A549 (cell line): ENCODE results near the gene TSKS. TPM values are rescaled to one million over a fixed set of nuclear protein-coding genes. Genes with fewer than 3 reads are reported as not detected.

Source experiments
- ATAC-seq, 2 experiments: fragments of 200-7000 bp in 1 of 2; fragments of >200 bp in 1 of 2; cut with Nextera tagmentation in 1 of 2; cut with Tn5 transposase in 1 of 2; 3 replicates each; pipeline versions ENCODE4 v1.8.0 to v1.9.1; 2018 to 2020; ENCODE audit warnings: mild to moderate bottlenecking in 1 of 2, moderate library complexity in 1 of 2
- CTCF ChIA-PET: fragments of 300-600 bp; sonication (Branson Sonifier 250); formaldehyde crosslinking; extraction: SDS; loops from one replicate; lab custom pipeline; 2021; ENCODE audit warnings: antibody characterized with exemption, inconsistent platforms; lab: Yijun Ruan, JAX
- POLR2A ChIA-PET: fragments of 350-600 bp; formaldehyde crosslinking; extraction: SDS; loops from one replicate; lab custom pipeline; 2021; ENCODE audit warnings: antibody characterized with exemption, inconsistent platforms; lab: Yijun Ruan, JAX
- DNase-seq, 2 experiments: peaks; one replicate each; pipeline versions ENCODE4 v3.0.0 to v3.0.0-alpha.2; 2011 to 2016; ENCODE audit warnings: low read depth in 1 of 2, low spot score in 1 of 2
- FAIRE-seq: peaks from 2 replicates; lab custom pipeline; 2011; peaks lifted over from hg19 to GRCh38; lab: Jason Lieb, UNC
- H3K27ac ChIP-seq, 2 experiments: fragments of >200 bp; sonication (Bioruptor Twin); formaldehyde crosslinking; 3 replicates each; pipeline ENCODE4 v1.5.1; 2016 to 2017
- H3K4me1 ChIP-seq: fragments of >200 bp; sonication (Bioruptor Twin); formaldehyde crosslinking; 3 replicates; pipeline ENCODE4 v1.6.1; 2016
- H3K4me2 ChIP-seq: fragments of >200 bp; sonication (Bioruptor Twin); formaldehyde crosslinking; 3 replicates; pipeline ENCODE4 v1.6.1; 2016
- H3K4me3 ChIP-seq: fragments of >200 bp; sonication (Bioruptor Twin); formaldehyde crosslinking; 3 replicates; pipeline ENCODE4 v1.5.1; 2016
- H3K9me3 ChIP-seq: fragments of >200 bp; sonication (Bioruptor Twin); formaldehyde crosslinking; 3 replicates; pipeline ENCODE4 v1.6.1; 2016
- BHLHE40 ChIP-seq: IDR thresholded peaks from 2 replicates; pipeline ENCODE4 v1.6.1; 2012; ENCODE audit warnings: low read depth, low read length, inconsistent platforms
- CEBPB ChIP-seq, 2 experiments: fragments of >200 bp in 1 of 2; sonication (Bioruptor Twin) in 1 of 2; formaldehyde crosslinking in 1 of 2; IDR thresholded peaks; 2 replicates each; pipeline ENCODE4 v1.6.1; 2012 to 2016
- CHD2 ChIP-seq: fragments of 150-350 bp; IDR thresholded peaks from 2 replicates; pipeline ENCODE4 v1.6.1; 2014; ENCODE audit warnings: low read length; ENCODE audit not compliant: partially characterized antibody
- E2F6 ChIP-seq: IDR thresholded peaks from 2 replicates; pipeline ENCODE4 v1.6.1; 2012; ENCODE audit warnings: low read depth, borderline replicate concordance
- ESRRA ChIP-seq: fragments of 150-350 bp; IDR thresholded peaks from 2 replicates; pipeline ENCODE4 v1.6.1; 2014; ENCODE audit warnings: mild to moderate bottlenecking, low read length, borderline replicate concordance
- FOSL2 ChIP-seq, 2 experiments: fragments of 450-650 bp in 1 of 2; fragments of >200 bp in 1 of 2; sonication (Bioruptor Twin) in 1 of 2; formaldehyde crosslinking; IDR thresholded peaks; 2 replicates each; pipeline versions ENCODE4 v1.5.0 to v1.6.1; 2016 to 2020; ENCODE audit warnings: mild to moderate bottlenecking in 1 of 2, moderate library complexity in 1 of 2
- FOXS1 ChIP-seq: fragments of 250-450 bp; sonication (Bioruptor Pico); IDR thresholded peaks from 2 replicates; pipeline ENCODE4 v1.5.0; 2020; ENCODE audit warnings: mild to moderate bottlenecking, moderate library complexity
- HOXB13 ChIP-seq: fragments of 250-450 bp; sonication (Bioruptor Pico); IDR thresholded peaks from 2 replicates; pipeline ENCODE4 v1.5.0; 2020; ENCODE audit warnings: low read depth, mild to moderate bottlenecking, moderate library complexity
- HOXB5 ChIP-seq: fragments of 250-450 bp; sonication (Bioruptor Pico); IDR thresholded peaks from 2 replicates; pipeline ENCODE4 v1.5.0; 2020; ENCODE audit warnings: mild to moderate bottlenecking, moderate library complexity
- JUN ChIP-seq, 2 experiments: fragments of >200 bp; sonication (Bioruptor Twin); formaldehyde crosslinking; IDR thresholded peaks; 2 replicates in 1 of 2; 3 replicates in 1 of 2; pipeline ENCODE4 v1.6.1; 2016 to 2017
- KDM1A ChIP-seq: fragments of 200-600 bp; sonication (generic); IDR thresholded peaks from 2 replicates; pipeline ENCODE4 v1.6.1; 2016; ENCODE audit warnings: low read depth, mild to moderate bottlenecking
- MAX ChIP-seq: IDR thresholded peaks from 2 replicates; pipeline ENCODE4 v1.6.1; 2012
- MAZ ChIP-seq: fragments of 150-350 bp; IDR thresholded peaks from 2 replicates; pipeline ENCODE4 v1.6.1; 2014; ENCODE audit warnings: antibody characterized with exemption, low read depth, low read length, borderline replicate concordance
- MYC ChIP-seq: IDR thresholded peaks from 2 replicates; pipeline ENCODE4 v1.6.1; 2012; ENCODE audit warnings: mild to moderate bottlenecking, inconsistent platforms, low read length, improper control_type of control experiment, borderline replicate concordance
- NFE2L2 ChIP-seq: fragments of 150-350 bp; conservative IDR thresholded peaks from 2 replicates; pipeline ENCODE4 v1.6.1; 2014; ENCODE audit warnings: low read length
- PBX3 ChIP-seq: IDR thresholded peaks from 2 replicates; pipeline ENCODE4 v1.6.1; 2012
- POLR2A ChIP-seq: IDR thresholded peaks from 2 replicates; pipeline ENCODE4 v1.6.1; 2012; ENCODE audit warnings: mild to moderate bottlenecking, low read length
- RARB ChIP-seq: fragments of 250-450 bp; sonication (Bioruptor Pico); IDR thresholded peaks from 2 replicates; pipeline ENCODE4 v1.8.0; 2021; ENCODE audit warnings: mild to moderate bottlenecking, moderate library complexity
- RCOR1 ChIP-seq: fragments of 150-350 bp; IDR thresholded peaks from 2 replicates; pipeline ENCODE4 v1.6.1; 2014; ENCODE audit warnings: antibody characterized with exemption, low read length, low read depth
- REST ChIP-seq: fragments of 200-600 bp; sonication (generic); IDR thresholded peaks from 2 replicates; pipeline ENCODE4 v1.6.1; 2016; ENCODE audit warnings: antibody characterized with exemption, mild to moderate bottlenecking, moderate library complexity
- RFX5 ChIP-seq: fragments of 450-650 bp; IDR thresholded peaks from 2 replicates; pipeline ENCODE4 v1.7.1; 2014; ENCODE audit warnings: antibody characterized with exemption, mild to moderate bottlenecking, moderate library complexity
- RNF2 ChIP-seq: fragments of 200-600 bp; sonication (generic); IDR thresholded peaks from 2 replicates; pipeline ENCODE4 v1.6.1; 2016; ENCODE audit warnings: low read depth, mild to moderate bottlenecking, antibody characterized with exemption, moderate library complexity, borderline replicate concordance
- SREBF2 ChIP-seq: fragments of 450-650 bp; IDR thresholded peaks from 2 replicates; pipeline ENCODE4 v1.6.1; 2014; ENCODE audit warnings: mild to moderate bottlenecking, moderate library complexity
- TFCP2L1 ChIP-seq: fragments of 250-450 bp; sonication (Bioruptor Pico); IDR thresholded peaks from 2 replicates; pipeline ENCODE4 v1.5.0; 2021; ENCODE audit warnings: mild to moderate bottlenecking
- TP53 ChIP-seq: fragments of 250-450 bp; sonication (Bioruptor Pico); IDR thresholded peaks from 2 replicates; pipeline ENCODE4 v1.5.0; 2021; ENCODE audit warnings: mild to moderate bottlenecking, moderate library complexity
- ZFP36 ChIP-seq: fragments of 450-650 bp; IDR thresholded peaks from 2 replicates; pipeline ENCODE4 v1.6.1; 2014; ENCODE audit warnings: borderline replicate concordance; ENCODE audit not compliant: partially characterized antibody
- WGBS: methylation state at CpG from one replicate; pipeline ENCODE4 v1.1.6; 2017; ENCODE audit errors: missing lambda C conversion rate; 5-methylcytosine and 5-hydroxymethylcytosine counted together
- polyA plus RNA-seq, 4 experiments: library from polyadenylated mRNA; depleted of rRNA in 3 of 4; stranded (reverse); fragments of >200 nt; fragmentation: RNase III in 1 of 4; extraction: RNeasy Plus Mini Kit Qiagen cat#74134 plus additional on column Dnase treatment in 1 of 4; gene quantifications; 2 replicates in 3 of 4; 3 replicates in 1 of 4; pipeline ENCODE4 v1.2.3, GENCODE V29; 2011 to 2017

The TSKS gene
- polyA plus RNA-seq, 2 of the 4 experiments (the other 2 are of a cell fraction): not detected

DNA sequence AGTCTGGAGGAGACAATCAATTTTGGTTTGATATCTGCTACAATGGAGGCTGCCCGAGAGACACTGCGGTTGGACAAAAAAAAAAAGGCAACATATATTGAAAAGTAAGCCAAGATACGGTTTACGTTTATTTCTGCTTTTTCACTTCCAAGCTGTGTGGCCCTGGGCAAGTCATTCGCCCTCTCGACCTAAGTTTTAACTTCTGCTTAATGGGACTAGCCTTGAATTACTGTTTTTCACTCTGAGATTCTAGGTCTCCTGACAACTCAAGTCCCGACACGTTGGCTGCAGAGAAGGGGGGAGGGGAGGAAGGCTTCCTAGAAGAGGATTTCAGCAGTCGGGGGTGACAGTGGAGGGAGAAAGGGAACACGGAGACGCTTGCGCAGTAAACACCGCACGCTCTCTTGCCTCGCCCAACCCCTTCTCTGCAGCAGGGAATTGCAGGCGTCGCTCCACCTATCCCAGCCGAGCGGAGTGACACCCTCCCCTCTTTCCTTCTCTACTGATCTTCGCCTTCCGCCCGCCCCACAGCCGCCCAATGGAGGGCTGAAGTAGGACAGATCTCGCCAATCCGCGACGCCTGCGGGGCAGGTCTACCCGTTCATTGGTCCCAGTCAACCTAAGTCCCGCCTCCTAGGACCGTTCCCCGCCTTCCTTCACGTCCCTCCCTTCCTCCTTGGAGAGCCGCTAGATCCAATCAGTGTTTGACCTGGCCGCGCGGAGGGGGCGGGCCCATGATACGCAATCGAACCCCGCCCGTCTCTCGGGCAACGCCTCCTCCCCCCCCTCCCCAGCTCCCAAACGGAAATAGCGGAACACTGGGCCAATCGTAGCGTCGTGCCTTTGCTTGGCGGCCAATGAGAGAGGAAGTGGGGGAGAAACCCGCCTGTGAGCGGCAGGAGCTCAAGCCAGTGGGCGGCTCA, 3.2 kb upstream of the TSKS start:
- TF ChIP-seq HOXB5 (no peak), FOSL2 (IDR thresholded peaks at IDR 0.05) (no peak), FOSL2 (CRISPR knock-in tag; IDR thresholded peaks at IDR 0.05) (no peak), RNF2 (no peak), NFE2L2 (no peak), MYC (0 out of 2 replicates have a peak, but pooled peaks have one; percentile 15), BHLHE40 (0 out of 2 replicates have a peak, but pooled peaks have one; percentile 15), TP53 (CRISPR knock-in tag) (no peak), RCOR1 (no peak), FOXS1 (CRISPR knock-in tag) (no peak), ZFP36 (peak; percentile 19), RFX5 (peak; percentile 66; the same call in 1 of the 2 replicates), CEBPB (IDR thresholded peaks at IDR 0.05) (no peak), PBX3 (peak; percentile 99), E2F6 (no peak), POLR2A (peak; percentile 84), RARB (CRISPR knock-in tag) (no peak), MAZ (peak; percentile 83; the same call in 1 of the 2 replicates), CHD2 (peak; percentile 22), REST (peak; percentile 83), TFCP2L1 (CRISPR knock-in tag) (no peak), MAX (peak; percentile 77), HOXB13 (no peak), KDM1A (peak; percentile 61; the same call in 1 of the 2 replicates), SREBF2 (no peak), JUN (IDR thresholded peaks at IDR 0.05) (peak; percentile 81 to 83; a peak in 4 of 5 replicates), ESRRA (no peak)
- peaks cover 21% of the 10 kb centered on the region for H3K4me1 ChIP-seq
- peak overlapping the region; percentile 93 to 95 for H3K27ac ChIP-seq
- ATAC-seq: peak; percentile 91 to 95
- ChIA-PET POLR2A (interaction anchor here (0.6 to 1.6 kb wide), 18 partner anchors 12 to 668 kb away, joined by 3 to 15 read pairs (median 4); partner anchors contain the start of genes AKT1S1, BCL2L12, FUZ and IRF3), CTCF (interaction anchor here (0.6 to 1.8 kb wide), 7 partner anchors 11 to 85 kb away, joined by 3 to 5 read pairs (median 3); no protein-coding TSS in a partner anchor)
- WGBS: 2% methylated on average over 49 of the region's 53 CpGs
- no peaks in the 10 kb centered on the region for H3K9me3 ChIP-seq
- peak overlapping the region; percentile 95 for H3K4me2 ChIP-seq
- DNase-seq: peak; percentile 100
- peak; percentile 77 for FAIRE-seq
- H3K4me3 ChIP-seq: peak overlapping the region; percentile 90
